ENCODE measurements around the gene C11orf65. TPM values are rescaled to one million over a fixed set of nuclear protein-coding genes. Genes with fewer than 3 reads are reported as not detected.
A peak's percentile ranks its signal among the peaks of the same experiment; 100 is the strongest.
"Not testable (repeated sequence)": the region's sequence is repeated elsewhere in the genome, so short reads cannot be mapped to it uniquely, and the experiment has no call there.

The C11orf65 gene
- total RNA-seq, 3 donors from 2014 or later (not counting 1 experiment from before 2014, with no cell fraction given): 0.14 to 0.68 (median 0.45) TPM

DNA sequence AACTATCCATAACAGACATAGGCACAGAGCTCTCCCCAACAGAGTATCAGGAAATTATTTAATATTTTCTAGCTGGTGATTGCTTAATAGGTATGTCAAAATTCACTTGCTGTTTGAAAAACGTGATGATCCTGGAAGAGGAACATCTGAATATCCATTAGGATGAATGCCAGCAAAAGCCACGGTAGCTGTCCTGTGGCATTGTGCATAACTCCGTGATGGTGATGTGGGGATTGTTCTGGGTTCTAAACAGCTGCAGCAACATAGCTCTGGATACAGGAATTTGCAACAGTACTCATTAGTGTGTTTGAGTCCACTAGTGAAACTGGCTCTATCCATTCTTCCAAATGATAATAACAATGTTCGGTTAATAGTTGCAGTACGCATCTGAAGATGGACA is 78.8 kb downstream of the C11orf65 start:
- H3K27me3 ChIP-seq (ENCODE audit: control insufficient read depth, insufficient read depth, low read length): no peaks in the 10 kb centered on the region
- Mint-ChIP-seq H3K27ac (no peak overlapping the region), H3K4me3 (no peak overlapping the region), H3K36me3 (no peaks in the 10 kb centered on the region), H3K4me1 (no peaks in the 10 kb centered on the region), H3K9me3 (no peaks in the 10 kb centered on the region), H3K27me3 (ENCODE audit: low read depth in 2 of 2) (no peaks in the 10 kb centered on the region)
- ATAC-seq (no peak), DNase-seq (no peak)
- no peak overlapping the region for H3K4me3 ChIP-seq (ENCODE audit: low read length)
- H3K36me3 ChIP-seq (ENCODE audit: control insufficient read depth, insufficient read depth, low read length): no peaks in the 10 kb centered on the region
- TF ChIP-seq, protein P1, sequence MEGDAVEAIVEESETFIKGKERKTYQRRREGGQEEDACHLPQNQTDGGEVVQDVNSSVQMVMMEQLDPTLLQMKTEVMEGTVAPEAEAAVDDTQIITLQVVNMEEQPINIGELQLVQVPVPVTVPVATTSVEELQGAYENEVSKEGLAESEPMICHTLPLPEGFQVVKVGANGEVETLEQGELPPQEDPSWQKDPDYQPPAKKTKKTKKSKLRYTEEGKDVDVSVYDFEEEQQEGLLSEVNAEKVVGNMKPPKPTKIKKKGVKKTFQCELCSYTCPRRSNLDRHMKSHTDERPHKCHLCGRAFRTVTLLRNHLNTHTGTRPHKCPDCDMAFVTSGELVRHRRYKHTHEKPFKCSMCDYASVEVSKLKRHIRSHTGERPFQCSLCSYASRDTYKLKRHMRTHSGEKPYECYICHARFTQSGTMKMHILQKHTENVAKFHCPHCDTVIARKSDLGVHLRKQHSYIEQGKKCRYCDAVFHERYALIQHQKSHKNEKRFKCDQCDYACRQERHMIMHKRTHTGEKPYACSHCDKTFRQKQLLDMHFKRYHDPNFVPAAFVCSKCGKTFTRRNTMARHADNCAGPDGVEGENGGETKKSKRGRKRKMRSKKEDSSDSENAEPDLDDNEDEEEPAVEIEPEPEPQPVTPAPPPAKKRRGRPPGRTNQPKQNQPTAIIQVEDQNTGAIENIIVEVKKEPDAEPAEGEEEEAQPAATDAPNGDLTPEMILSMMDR (IDR thresholded peaks at IDR 0.05): no peak
- no peak overlapping the region for H3K27ac ChIP-seq (ENCODE audit: low read length)
- intact Hi-C loops (cut with micrococcal nuclease): no loop called here
- H3K4me1 ChIP-seq (ENCODE audit: control insufficient read depth, insufficient read depth, low read length): no peaks in the 10 kb centered on the region
- 85% methylated on average over 5 of the region's 5 CpGs for WGBS (ENCODE audit: insufficient coverage)
- H3K9me3 ChIP-seq (ENCODE audit: control insufficient read depth, insufficient read depth, low read length): no peaks in the 10 kb centered on the region

DNA sequence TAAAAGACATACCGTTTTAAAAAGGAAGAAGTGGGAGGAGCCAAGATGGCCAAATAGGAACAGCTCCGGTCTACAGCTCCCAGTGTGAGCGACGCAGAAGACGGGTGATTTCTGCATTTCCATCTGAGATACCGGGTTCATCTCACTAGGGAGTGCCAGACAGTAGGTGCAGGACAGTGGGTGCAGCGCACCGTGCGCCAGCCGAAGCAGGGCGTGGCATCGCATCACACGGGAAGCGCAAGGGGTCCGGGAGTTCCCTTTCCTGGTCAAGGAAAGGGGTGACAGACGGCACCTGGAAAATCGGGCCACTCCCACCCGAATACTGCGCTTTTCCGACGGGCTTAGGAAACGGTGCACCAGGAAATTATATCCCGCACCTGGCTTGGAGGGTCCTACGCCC is 93.8 kb downstream of the C11orf65 start:
- H3K9me3 ChIP-seq (ENCODE audit: control insufficient read depth, insufficient read depth, low read length); H3K4me1 Mint-ChIP-seq; H3K4me1 ChIP-seq (ENCODE audit: control insufficient read depth, insufficient read depth, low read length); DNase-seq; H3K4me3 ChIP-seq (ENCODE audit: low read length); H3K36me3 Mint-ChIP-seq; intact Hi-C loops (cut with micrococcal nuclease); H3K27me3 ChIP-seq (ENCODE audit: control insufficient read depth, insufficient read depth, low read length); H3K27ac Mint-ChIP-seq; ATAC-seq; H3K27me3 Mint-ChIP-seq (ENCODE audit: low read depth in 2 of 2); H3K4me3 Mint-ChIP-seq; H3K27ac ChIP-seq (ENCODE audit: low read length); H3K9me3 Mint-ChIP-seq: not testable (repeated sequence)
- peaks cover 19% of the 10 kb centered on the region for H3K36me3 ChIP-seq (ENCODE audit: control insufficient read depth, insufficient read depth, low read length)
- WGBS (ENCODE audit: insufficient coverage): 94% methylated on average over 24 of the region's 24 CpGs

DNA sequence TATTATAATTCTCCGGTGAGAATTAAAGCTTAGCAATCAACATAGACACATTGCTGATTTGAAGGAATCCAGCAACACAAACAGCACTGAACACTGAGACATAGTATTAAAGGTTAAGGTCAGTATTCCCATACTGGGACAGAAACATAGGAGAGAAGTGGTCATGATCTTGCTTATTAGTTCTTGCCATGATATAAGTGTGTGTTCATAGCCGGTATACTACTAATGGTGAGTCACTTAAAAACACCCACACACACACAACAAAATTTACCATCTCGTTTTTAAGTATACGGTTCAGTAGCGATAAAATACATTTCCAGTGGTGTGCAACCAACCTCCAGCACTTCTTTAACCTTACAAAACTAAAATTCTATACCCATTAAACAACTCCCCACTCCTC is 96.3 kb downstream of the C11orf65 start:
- Histone ChIP-seq H3K4me3 (ENCODE audit: low read length) (no peak overlapping the region), H3K9me3 (ENCODE audit: control insufficient read depth, insufficient read depth, low read length) (no peaks in the 10 kb centered on the region), H3K27ac (ENCODE audit: low read length) (no peak overlapping the region), H3K4me1 (ENCODE audit: control insufficient read depth, insufficient read depth, low read length) (no peaks in the 10 kb centered on the region), H3K36me3 (ENCODE audit: control insufficient read depth, insufficient read depth, low read length) (peaks cover 39% of the 10 kb centered on the region), H3K27me3 (ENCODE audit: control insufficient read depth, insufficient read depth, low read length) (no peaks in the 10 kb centered on the region)
- DNase-seq: no peak
- TF ChIP-seq, protein P1 (IDR thresholded peaks at IDR 0.05): no peak
- Mint-ChIP-seq H3K4me1 (peaks cover 0 to 5% of the 10 kb centered on the region in 2 donors), H3K27me3 (ENCODE audit: low read depth in 2 of 2) (no peaks in the 10 kb centered on the region), H3K9me3 (peaks cover 2% of the 10 kb centered on the region in 2 donors), H3K36me3 (peaks cover 7% of the 10 kb centered on the region), H3K27ac (peak overlapping the region; percentile 51 to 57), H3K4me3 (no peak overlapping the region)
- intact Hi-C loops (cut with micrococcal nuclease): no loop called here
- no peak for ATAC-seq
- WGBS (ENCODE audit: insufficient coverage): 96% methylated on average over 3 of the region's 5 CpGs

DNA sequence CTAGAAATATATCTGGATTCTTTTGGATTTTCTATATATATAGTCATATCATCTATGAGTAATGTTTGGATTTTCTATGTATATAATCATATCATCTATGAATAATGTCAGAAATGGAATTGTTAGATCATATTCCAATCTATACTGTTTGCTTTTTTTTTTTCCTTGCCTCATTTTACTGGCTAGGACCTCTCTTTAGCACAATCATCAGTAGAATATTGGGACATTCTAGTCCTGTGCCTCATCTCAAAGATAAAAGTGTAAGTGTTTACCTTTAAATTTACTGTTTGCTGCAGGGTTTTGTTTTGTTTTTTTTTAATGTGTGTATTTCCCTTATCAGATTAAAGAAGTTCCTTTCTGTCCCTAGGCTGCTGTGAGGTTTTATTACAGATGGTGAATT is 97.0 kb downstream of the C11orf65 start:
- H3K9me3 ChIP-seq (ENCODE audit: control insufficient read depth, insufficient read depth, low read length): no peaks in the 10 kb centered on the region
- intact Hi-C loops (cut with micrococcal nuclease): no loop called here
- H3K36me3 ChIP-seq (ENCODE audit: control insufficient read depth, insufficient read depth, low read length): peaks cover 44% of the 10 kb centered on the region
- Mint-ChIP-seq H3K27me3 (ENCODE audit: low read depth in 2 of 2) (no peaks in the 10 kb centered on the region), H3K27ac (peak overlapping the region; percentile 57 to 64), H3K36me3 (peaks cover 7% of the 10 kb centered on the region), H3K9me3 (peaks cover 2% of the 10 kb centered on the region in 2 donors), H3K4me3 (no peak overlapping the region), H3K4me1 (peaks cover 0 to 5% of the 10 kb centered on the region in 2 donors)
- H3K27ac ChIP-seq (ENCODE audit: low read length): no peak overlapping the region
- TF ChIP-seq, protein P1 (IDR thresholded peaks at IDR 0.05): no peak
- no peaks in the 10 kb centered on the region for H3K4me1 ChIP-seq (ENCODE audit: control insufficient read depth, insufficient read depth, low read length)
- H3K4me3 ChIP-seq (ENCODE audit: low read length): no peak overlapping the region
- DNase-seq: no peak
- no peak for ATAC-seq
- no peaks in the 10 kb centered on the region for H3K27me3 ChIP-seq (ENCODE audit: control insufficient read depth, insufficient read depth, low read length)

Measured in natural killer cell (primary cell).